GM12892 (cell line): ENCODE data around the gene SPCS3.
"Not testable (repeated sequence)": the region's sequence is repeated elsewhere in the genome, so short reads cannot be mapped to it uniquely, and the experiment has no call there.

Experiments used
- DNase-seq: peaks from one replicate; pipeline ENCODE4 v3.0.0; 2011; ENCODE audit not compliant: insufficient read length
- FAIRE-seq: peaks from 2 replicates; lab custom pipeline; 2011; peaks lifted over from hg19 to GRCh38; lab: Jason Lieb, UNC
- POLR2A ChIP-seq: IDR thresholded peaks from 2 replicates; pipeline ENCODE4 v1.6.1; 2011; ENCODE audit warnings: low read depth, low read length, control low read depth
- POLR2AphosphoS5 ChIP-seq: IDR thresholded peaks from 2 replicates; pipeline ENCODE4 v1.6.1; 2011; ENCODE audit warnings: low read depth, low read length, control low read depth
- TAF1 ChIP-seq: IDR thresholded peaks from 2 replicates; pipeline ENCODE4 v1.6.1; 2011; ENCODE audit warnings: low read depth, mild to moderate bottlenecking, control low read depth, low read length, borderline replicate concordance

Gene SPCS3

GRCh38 chr4:176289561-176289960 is 30.2 kb upstream of the SPCS3 start:
- FAIRE-seq (no peak), DNase-seq (no peak)
- TF ChIP-seq POLR2A (no peak), POLR2AphosphoS5 (no peak), TAF1 (no peak)

- no peak for FAIRE-seq
- TF ChIP-seq POLR2A (no peak), TAF1 (no peak), POLR2AphosphoS5 (no peak)
- DNase-seq, result no peak
These were observed 29.2 kb upstream of the SPCS3 start for GRCh38 chr4:176290520-176290919.

- FAIRE-seq (no peak), DNase-seq (no peak)
- TF ChIP-seq POLR2AphosphoS5 (no peak), TAF1 (no peak), POLR2A (no peak)
These were observed 28.0 kb upstream of the SPCS3 start for GRCh38 chr4:176291748-176292147.

- TF ChIP-seq POLR2AphosphoS5 (no peak), TAF1 (no peak), POLR2A (no peak)
- no peak for FAIRE-seq
- DNase-seq, result no peak
These were observed 26.8 kb upstream of the SPCS3 start for GRCh38 chr4:176292920-176293319.

GRCh38 chr4:176293660-176294059 is 26.1 kb upstream of the SPCS3 start:
- FAIRE-seq (no peak), DNase-seq (no peak)
- no peak for TF ChIP-seq POLR2AphosphoS5
- TF ChIP-seq POLR2A, result no peak
- no peak for TF ChIP-seq TAF1

GRCh38 chr4:176295907-176296306 is 23.9 kb upstream of the SPCS3 start:
- not testable (repeated sequence) for FAIRE-seq, DNase-seq

GRCh38 chr4:176298664-176299063 is 21.1 kb upstream of the SPCS3 start:
- TF ChIP-seq POLR2AphosphoS5, result no peak
- TF ChIP-seq TAF1, result no peak
- no peak for TF ChIP-seq POLR2A
- no peak for DNase-seq
- no peak for FAIRE-seq

- TF ChIP-seq TAF1, result no peak
- no peak for TF ChIP-seq POLR2AphosphoS5
- no peak for TF ChIP-seq POLR2A
These were observed 19.7 kb upstream of the SPCS3 start for GRCh38 chr4:176300036-176300435.

GRCh38 chr4:176300565-176300964 is 19.2 kb upstream of the SPCS3 start:
- FAIRE-seq (no peak), DNase-seq (no peak)
- TF ChIP-seq POLR2A (no peak), POLR2AphosphoS5 (no peak), TAF1 (no peak)

More at GRCh38 chr4:176300036-176300435, 19.7 kb upstream of the SPCS3 start:
- DNase-seq (no peak), FAIRE-seq (no peak)

- FAIRE-seq, result no peak
- TF ChIP-seq TAF1, result no peak
- TF ChIP-seq POLR2A, result no peak
- no peak for TF ChIP-seq POLR2AphosphoS5
- DNase-seq, result no peak
These were observed 17.2 kb upstream of the SPCS3 start for GRCh38 chr4:176302283-176303275.

GRCh38 chr4:176303938-176304337 is 15.8 kb upstream of the SPCS3 start:
- FAIRE-seq (no peak), DNase-seq (no peak)
- TF ChIP-seq POLR2A (no peak), POLR2AphosphoS5 (no peak)

GRCh38 chr4:176306837-176307665 is 12.7 kb upstream of the SPCS3 start:
- FAIRE-seq (no peak), DNase-seq (no peak)
- TF ChIP-seq POLR2A (no peak), POLR2AphosphoS5 (no peak), TAF1 (no peak)
